ENCODE data around the gene PIRT.

PIRT gene

DNA sequence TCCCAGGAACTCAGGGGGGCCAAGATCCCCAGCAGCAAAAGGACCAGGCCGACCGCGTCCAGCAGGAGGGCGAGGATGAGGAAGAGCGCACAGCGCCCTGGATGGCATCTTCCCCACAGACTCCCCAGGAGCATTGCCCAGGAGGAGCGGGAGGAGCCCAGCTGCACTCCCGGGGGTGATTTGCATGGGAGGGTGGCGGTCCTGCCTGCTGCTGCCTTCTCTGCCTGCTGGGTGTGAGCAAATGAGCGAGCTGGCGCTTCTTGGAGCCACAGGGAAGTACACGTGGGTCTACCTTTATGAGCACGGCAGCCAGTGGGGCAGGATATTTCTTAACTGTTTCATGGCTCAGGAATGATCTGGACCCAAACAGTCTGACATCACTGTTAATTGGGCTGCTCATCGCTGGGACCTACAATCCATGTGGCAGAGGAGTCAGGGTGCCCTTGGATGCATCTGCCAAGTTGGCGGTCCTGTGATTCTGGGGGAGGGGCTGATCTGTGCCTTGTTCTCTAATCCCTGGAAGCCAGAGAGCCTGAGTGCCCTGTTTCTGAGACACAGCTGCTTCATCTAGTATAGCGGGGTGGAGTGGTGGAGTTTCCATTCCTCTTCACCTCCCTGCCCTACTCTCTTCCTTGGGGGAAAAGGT is 33.9 kb downstream of the PIRT start, which contains the start of gene TMEM238L:
Gene TMEM238L (minus strand): TSS at position 270 of the 646 bp plus-strand sequence. CDS start 136 bp downstream, at position 134.
- no peak for DNase-seq (ENCODE audit: low spot score)
- TF ChIP-seq, protein P1, sequence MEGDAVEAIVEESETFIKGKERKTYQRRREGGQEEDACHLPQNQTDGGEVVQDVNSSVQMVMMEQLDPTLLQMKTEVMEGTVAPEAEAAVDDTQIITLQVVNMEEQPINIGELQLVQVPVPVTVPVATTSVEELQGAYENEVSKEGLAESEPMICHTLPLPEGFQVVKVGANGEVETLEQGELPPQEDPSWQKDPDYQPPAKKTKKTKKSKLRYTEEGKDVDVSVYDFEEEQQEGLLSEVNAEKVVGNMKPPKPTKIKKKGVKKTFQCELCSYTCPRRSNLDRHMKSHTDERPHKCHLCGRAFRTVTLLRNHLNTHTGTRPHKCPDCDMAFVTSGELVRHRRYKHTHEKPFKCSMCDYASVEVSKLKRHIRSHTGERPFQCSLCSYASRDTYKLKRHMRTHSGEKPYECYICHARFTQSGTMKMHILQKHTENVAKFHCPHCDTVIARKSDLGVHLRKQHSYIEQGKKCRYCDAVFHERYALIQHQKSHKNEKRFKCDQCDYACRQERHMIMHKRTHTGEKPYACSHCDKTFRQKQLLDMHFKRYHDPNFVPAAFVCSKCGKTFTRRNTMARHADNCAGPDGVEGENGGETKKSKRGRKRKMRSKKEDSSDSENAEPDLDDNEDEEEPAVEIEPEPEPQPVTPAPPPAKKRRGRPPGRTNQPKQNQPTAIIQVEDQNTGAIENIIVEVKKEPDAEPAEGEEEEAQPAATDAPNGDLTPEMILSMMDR (IDR thresholded peaks at IDR 0.05; ENCODE audit: borderline replicate concordance, control extremely low read depth, extremely low read depth, insufficient read depth, missing control alignments): no peak
- in situ Hi-C loops (cut with MboI; ENCODE audit: low sequenced_read_pairs, unreplicated experiment): no loop called here

DNA sequence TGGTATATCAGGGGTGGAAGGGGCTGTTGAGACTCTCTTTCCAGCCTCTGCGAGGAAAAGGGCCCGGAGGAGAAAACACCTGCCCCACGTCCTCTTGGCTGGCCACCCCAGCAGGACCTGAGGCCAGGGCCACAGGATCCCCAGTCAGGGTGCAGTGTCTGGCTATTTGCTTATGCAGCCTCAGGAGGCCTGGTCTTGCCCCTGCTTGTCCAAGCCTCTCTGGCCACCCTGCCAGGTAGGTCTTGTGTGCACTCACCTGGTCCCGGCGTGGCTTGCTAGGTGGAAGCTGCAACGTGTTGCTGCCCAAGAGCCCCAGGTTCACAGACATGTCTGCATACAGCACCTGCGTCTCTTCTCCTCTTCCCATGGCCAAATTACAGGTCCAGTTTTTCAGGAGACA is 34.5 kb downstream of the PIRT start:
- no peak for DNase-seq (ENCODE audit: low spot score)
- in situ Hi-C loops (cut with MboI; ENCODE audit: low sequenced_read_pairs, unreplicated experiment): no loop called here
- TF ChIP-seq, protein P1 (IDR thresholded peaks at IDR 0.05; ENCODE audit: borderline replicate concordance, control extremely low read depth, extremely low read depth, insufficient read depth, missing control alignments): no peak

DNA sequence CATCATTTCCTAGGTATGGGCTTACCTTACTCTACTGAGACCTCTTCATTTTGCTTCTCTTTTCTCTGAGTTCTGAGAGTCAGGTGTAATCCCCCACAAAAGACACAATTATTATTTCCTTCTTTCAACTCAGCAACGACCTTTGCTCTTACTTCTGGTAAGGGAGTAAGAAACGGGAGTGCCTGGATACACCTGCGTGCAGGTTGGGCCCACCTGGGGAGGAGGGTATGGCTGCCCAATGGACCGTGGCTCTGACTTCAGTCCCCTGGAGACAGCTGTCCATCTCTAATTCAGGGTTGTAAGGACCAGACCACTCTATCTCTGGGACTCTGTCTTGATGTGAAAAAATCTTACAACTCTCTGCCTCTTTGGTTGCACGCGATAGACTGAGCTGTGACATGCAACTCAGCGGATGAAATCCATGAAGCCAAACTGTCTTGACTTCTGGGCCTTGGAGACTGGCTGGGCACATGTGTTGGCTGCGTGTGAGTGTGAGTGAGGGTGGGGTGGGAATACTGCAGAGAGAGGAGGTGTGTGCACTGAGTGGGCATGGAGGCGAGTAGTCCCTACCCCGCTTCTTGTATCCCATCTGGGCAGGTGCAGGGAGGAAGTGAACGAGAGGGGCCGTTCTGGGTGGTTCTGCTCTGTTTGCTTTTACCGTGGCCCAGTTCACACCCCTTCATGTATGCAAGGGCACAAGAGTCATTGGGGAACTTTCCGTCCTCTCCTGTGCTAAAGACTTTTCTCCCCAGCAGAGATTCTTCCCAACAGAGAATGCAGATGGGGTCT is 35.2 kb downstream of the PIRT start:
- TF ChIP-seq, protein P1 (IDR thresholded peaks at IDR 0.05; ENCODE audit: borderline replicate concordance, control extremely low read depth, extremely low read depth, insufficient read depth, missing control alignments): no peak
- in situ Hi-C loops (cut with MboI; ENCODE audit: low sequenced_read_pairs, unreplicated experiment): no loop called here
- DNase-seq (ENCODE audit: low spot score): no peak

DNA sequence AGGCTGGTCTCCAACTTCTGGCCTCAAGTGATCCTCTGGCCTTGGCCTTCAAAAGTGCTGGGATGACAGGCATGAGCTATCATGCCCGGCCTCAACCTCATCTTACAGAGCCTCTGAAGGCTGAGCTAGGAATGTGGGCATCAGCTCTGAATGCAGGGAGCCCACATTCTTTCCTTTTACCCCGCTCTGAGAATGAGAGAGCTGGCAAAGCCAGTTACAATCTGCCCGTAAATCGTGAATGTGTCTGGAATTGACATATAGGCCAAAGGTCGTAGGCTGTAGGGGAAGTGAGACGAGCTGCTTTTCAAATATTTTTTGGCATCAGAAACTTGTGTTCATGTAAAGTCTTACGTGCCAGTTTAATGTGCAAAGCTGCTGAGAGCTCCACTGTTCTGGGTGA is 38.5 kb downstream of the PIRT start:
- TF ChIP-seq, protein P1 (IDR thresholded peaks at IDR 0.05; ENCODE audit: borderline replicate concordance, control extremely low read depth, extremely low read depth, insufficient read depth, missing control alignments): no peak
- DNase-seq (ENCODE audit: low spot score): no peak
- in situ Hi-C loops (cut with MboI; ENCODE audit: low sequenced_read_pairs, unreplicated experiment): no loop called here

DNA sequence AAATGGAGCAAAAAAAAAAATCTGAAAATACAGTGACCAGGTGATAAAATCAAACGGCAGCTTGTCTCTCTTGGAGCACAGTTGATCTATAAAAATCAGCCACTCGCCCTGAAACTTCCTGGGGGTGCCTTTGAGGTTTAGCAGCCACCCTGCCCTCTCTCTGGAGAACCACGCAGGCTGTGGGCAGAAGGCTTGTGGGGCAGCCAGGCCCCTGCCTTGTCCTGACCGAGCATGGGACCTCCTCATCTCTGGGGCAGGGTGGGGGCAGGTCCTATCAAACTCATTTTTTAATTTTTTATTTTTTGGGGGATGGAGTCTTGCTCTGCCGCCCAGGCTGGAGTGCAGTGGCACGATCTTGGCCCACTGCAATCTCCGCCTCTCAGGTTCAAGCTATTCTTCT is 39.0 kb downstream of the PIRT start:
- in situ Hi-C loops (cut with MboI; ENCODE audit: low sequenced_read_pairs, unreplicated experiment): no loop called here
- DNase-seq (ENCODE audit: low spot score): no peak

DNA sequence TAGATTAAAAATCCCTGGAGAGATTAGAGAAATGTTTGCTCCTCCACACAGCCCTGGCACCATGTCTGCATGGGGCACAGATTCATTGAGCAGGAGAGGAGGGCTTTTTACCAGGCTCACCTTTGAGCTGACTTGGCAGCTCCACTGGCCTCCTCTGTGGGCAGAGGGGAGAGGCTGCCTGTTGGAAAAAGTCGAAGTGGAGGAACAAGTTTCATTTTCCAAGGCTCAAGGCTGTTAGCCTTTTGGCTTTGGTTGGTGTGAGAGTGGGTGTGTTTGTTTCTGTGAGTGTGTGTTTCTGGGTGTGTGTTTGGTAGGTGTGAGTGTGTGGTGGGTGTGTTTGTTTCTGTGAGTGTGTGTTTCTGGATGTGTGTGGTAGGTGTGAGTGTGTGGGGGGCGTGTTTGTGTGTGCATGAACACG is 39.5 kb downstream of the PIRT start:
- DNase-seq (ENCODE audit: low spot score): no peak
- TF ChIP-seq, protein P1 (IDR thresholded peaks at IDR 0.05; ENCODE audit: borderline replicate concordance, control extremely low read depth, extremely low read depth, insufficient read depth, missing control alignments): no peak
- in situ Hi-C loops (cut with MboI; ENCODE audit: low sequenced_read_pairs, unreplicated experiment): no loop called here

More for the DNA sequence above, 39.0 kb downstream of the PIRT start:
- TF ChIP-seq, protein P1 (IDR thresholded peaks at IDR 0.05; ENCODE audit: borderline replicate concordance, control extremely low read depth, extremely low read depth, insufficient read depth, missing control alignments): no peak
